H9 (cell line): ENCODE data around the gene CHN2. TPM values are rescaled to one million over a fixed set of nuclear protein-coding genes. Genes with fewer than 3 reads are reported as not detected.

Experiments used
- DNase-seq: peaks from one replicate; pipeline ENCODE4 v3.0.0-alpha.2; 2017
- H2AFZ ChIP-seq: one replicate; pipeline ENCODE4 v1.6.1; 2013; ENCODE audit warnings: mild to moderate bottlenecking, low read length, control low read depth, moderate library complexity
- H2AK5ac ChIP-seq: 2 replicates; pipeline ENCODE4 v1.6.1; 2013; ENCODE audit warnings: low read length, control low read depth, mixed read lengths; ENCODE audit not compliant: insufficient read length
- H2BK120ac ChIP-seq: one replicate; pipeline ENCODE4 v1.6.1; 2013; ENCODE audit warnings: low read depth, mild to moderate bottlenecking, low read length, control low read depth, inconsistent platforms; ENCODE audit not compliant: poor library complexity, severe bottlenecking
- H2BK12ac ChIP-seq: 2 replicates; pipeline ENCODE4 v1.6.1; 2013; ENCODE audit warnings: low read length, control low read depth, mixed read lengths, low read depth; ENCODE audit not compliant: insufficient read length
- H2BK15ac ChIP-seq: 2 replicates; pipeline ENCODE4 v1.6.1; 2013; ENCODE audit warnings: low read depth, low read length, control low read depth
- H2BK20ac ChIP-seq: one replicate; pipeline ENCODE4 v1.6.1; 2013; ENCODE audit warnings: low read depth, mild to moderate bottlenecking, low read length, control low read depth, inconsistent platforms; ENCODE audit not compliant: poor library complexity, severe bottlenecking
- H2BK5ac ChIP-seq: 2 replicates; pipeline ENCODE4 v1.6.1; 2013; ENCODE audit warnings: low read length, control low read depth, mixed read lengths; ENCODE audit not compliant: insufficient read length
- H3K14ac ChIP-seq: 2 replicates; pipeline ENCODE4 v1.6.1; 2013; ENCODE audit warnings: low read length, control low read depth; ENCODE audit not compliant: insufficient read depth
- H3K18ac ChIP-seq: 2 replicates; pipeline ENCODE4 v1.6.1; 2013; ENCODE audit warnings: low read depth, mild to moderate bottlenecking, mixed read lengths, low read length, control low read depth; ENCODE audit not compliant: insufficient read length
- H3K23ac ChIP-seq: 2 replicates; pipeline ENCODE4 v1.6.1; 2013; ENCODE audit warnings: low read length, control low read depth, mixed read lengths, low read depth; ENCODE audit not compliant: insufficient read length
- H3K23me2 ChIP-seq: 2 replicates; pipeline ENCODE4 v1.6.1; 2013; ENCODE audit warnings: low read depth, mild to moderate bottlenecking, mixed read lengths, low read length, control low read depth; ENCODE audit not compliant: insufficient read length, poor library complexity, severe bottlenecking
- H3K27ac ChIP-seq: 2 replicates; pipeline ENCODE4 v1.5.1; 2013; ENCODE audit warnings: low read length, control low read depth, mixed read lengths, low read depth; ENCODE audit not compliant: insufficient read length
- H3K27me3 ChIP-seq: 2 replicates; pipeline ENCODE4 v1.6.1; 2013; ENCODE audit warnings: low read length, control low read depth, inconsistent platforms; ENCODE audit not compliant: insufficient read depth
- H3K4ac ChIP-seq: 2 replicates; pipeline ENCODE4 v1.6.1; 2013; ENCODE audit warnings: low read depth, mild to moderate bottlenecking, control low read depth, inconsistent platforms, low read length, moderate library complexity
- H3K4me1 ChIP-seq: 2 replicates; pipeline ENCODE4 v1.6.1; 2013; ENCODE audit warnings: low read length, control low read depth, inconsistent platforms; ENCODE audit not compliant: insufficient read depth
- H3K4me2 ChIP-seq: 2 replicates; pipeline ENCODE4 v1.6.1; 2013; ENCODE audit warnings: low read length, control low read depth, mixed read lengths; ENCODE audit not compliant: insufficient read length, insufficient read depth
- H3K56ac ChIP-seq: 2 replicates; pipeline ENCODE4 v1.6.1; 2013; ENCODE audit warnings: low read depth, mild to moderate bottlenecking, mixed read lengths, low read length, control low read depth; ENCODE audit not compliant: insufficient read length
- H3K79me1 ChIP-seq: 2 replicates; pipeline ENCODE4 v1.6.1; 2013; ENCODE audit warnings: low read depth, mild to moderate bottlenecking, moderate library complexity, low read length, control low read depth, inconsistent platforms; ENCODE audit not compliant: insufficient read depth, poor library complexity, severe bottlenecking
- H3K79me2 ChIP-seq: 2 replicates; pipeline ENCODE4 v1.6.1; 2013; ENCODE audit warnings: low read length, control low read depth, inconsistent platforms; ENCODE audit not compliant: insufficient read depth
- H3K9ac ChIP-seq: 2 replicates; pipeline ENCODE4 v1.6.1; 2013; ENCODE audit warnings: low read length, control low read depth, mixed read lengths; ENCODE audit not compliant: insufficient read length; ENCODE audit errors: extremely low read depth
- H3K9me3 ChIP-seq: one replicate; pipeline ENCODE4 v1.6.1; 2013; ENCODE audit warnings: low read depth, low read length, inconsistent platforms; ENCODE audit not compliant: control insufficient read depth
- H3T11ph ChIP-seq: one replicate; pipeline ENCODE4 v1.6.1; 2013; ENCODE audit warnings: mild to moderate bottlenecking, low read length, control low read depth, inconsistent platforms
- H4K20me1 ChIP-seq: one replicate; pipeline ENCODE4 v1.6.1; 2013; ENCODE audit not compliant: control insufficient read depth, insufficient read length, insufficient read depth
- H4K5ac ChIP-seq: 2 replicates; pipeline ENCODE4 v1.6.1; 2013; ENCODE audit warnings: low read depth, mild to moderate bottlenecking, mixed read lengths, low read length, control low read depth; ENCODE audit not compliant: insufficient read length
- H4K8ac ChIP-seq: replicated peaks from 2 replicates; pipeline ENCODE4 v1.6.1; 2013; ENCODE audit warnings: low read length, control low read depth, mixed read lengths, low read depth; ENCODE audit not compliant: insufficient read length
- H4K91ac ChIP-seq: 2 replicates; pipeline ENCODE4 v1.6.1; 2013; ENCODE audit warnings: low read depth, mild to moderate bottlenecking, moderate library complexity, mixed read lengths, low read length, control low read depth; ENCODE audit not compliant: insufficient read length
- H3K27ac Mint-ChIP-seq, 3 experiments: 2 replicates in 2 of 3; 3 replicates in 1 of 3; pipeline ENCODE4 v1.8.0; 2020 to 2021; ENCODE audit warnings: mixed read lengths in 3 of 3, mild to moderate bottlenecking in 1 of 3, moderate library complexity in 1 of 3
- H3K27me3 Mint-ChIP-seq: 2 replicates; pipeline ENCODE4 v1.8.0; 2021; ENCODE audit warnings: low read depth, mild to moderate bottlenecking, moderate library complexity, mixed read lengths
- H3K36me3 Mint-ChIP-seq, 3 experiments: 2 replicates in 2 of 3; 3 replicates in 1 of 3; pipeline ENCODE4 v1.8.0; 2020 to 2021; ENCODE audit warnings: low read depth in 3 of 3, mixed read lengths in 3 of 3; ENCODE audit not compliant: insufficient read depth in 1 of 3
- H3K4me1 Mint-ChIP-seq, 2 experiments: 2 replicates each; pipeline ENCODE4 v1.8.0; 2020; ENCODE audit warnings: mixed read lengths in 2 of 2
- H3K4me3 Mint-ChIP-seq, 2 experiments: 2 replicates in 1 of 2; 3 replicates in 1 of 2; pipeline ENCODE4 v1.8.0; 2020 to 2021; ENCODE audit warnings: mild to moderate bottlenecking in 2 of 2, mixed read lengths in 2 of 2, moderate library complexity in 1 of 2
- H3K9me3 Mint-ChIP-seq, 2 experiments: 2 replicates in 1 of 2; 3 replicates in 1 of 2; pipeline ENCODE4 v1.8.0; 2020; ENCODE audit warnings: mild to moderate bottlenecking in 2 of 2, mixed read lengths in 2 of 2, moderate library complexity in 1 of 2
- WGBS: extraction: QIAGEN DNeasy Blood & Tissue Kit; methylation state at CpG from one replicate; pipeline ENCODE4 v1.1.7; 2013; ENCODE audit warnings: missing lambda C conversion rate, low lambda C conversion rate, mixed read lengths; ENCODE audit not compliant: insufficient read length; ENCODE audit errors: extremely low coverage; 5-methylcytosine and 5-hydroxymethylcytosine counted together
- total RNA-seq: library from RNA; stranded (reverse); gene quantifications from 2 replicates; pipeline ENCODE4 v1.2.1, GENCODE V29; 2021
- TF ChIP-seq, protein P1 (sequence below): fragments of 200-600 bp; sonication (generic); conservative IDR thresholded peaks from 3 replicates; pipeline ENCODE4 v1.8.0; 2021; ENCODE audit warnings: antibody characterized with exemption, mild to moderate bottlenecking

The CHN2 gene
- total RNA-seq, 1 experiment from 2014 or later, result 3.3 TPM

DNA sequence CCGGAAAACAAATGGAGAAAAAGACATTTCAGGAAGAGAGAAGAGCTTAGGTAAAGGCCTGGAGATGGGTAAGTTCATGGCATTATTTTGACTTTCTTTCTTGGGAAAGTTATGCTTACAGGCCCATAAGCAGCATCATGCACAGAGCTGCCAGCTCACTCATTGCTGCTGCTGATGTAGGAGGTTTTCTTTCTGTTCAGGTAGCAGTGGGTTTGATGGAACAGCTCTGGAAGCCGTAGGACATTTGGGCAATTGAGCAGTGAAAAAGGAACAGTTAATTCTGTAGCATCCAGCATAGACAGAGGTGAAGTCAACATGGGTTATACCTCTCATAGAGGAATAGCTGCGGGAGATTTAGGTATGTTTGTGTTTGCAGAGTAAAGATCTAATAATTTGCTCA, 3.3 kb downstream of the CHN2 start:
- Histone ChIP-seq H4K91ac (no peak overlapping the region), H3K4me1 (peaks cover 7% of the 10 kb centered on the region), H2BK15ac (no peak overlapping the region), H3K27ac (no peak overlapping the region), H3K27me3 (peaks cover 22% of the 10 kb centered on the region; the same call in 1 of the 2 replicates), H3K9ac (no peak overlapping the region), H2BK5ac (no peak overlapping the region), H3K23me2 (peaks cover 18% of the 10 kb centered on the region), H2BK120ac (no peak overlapping the region), H3T11ph (no peak overlapping the region), H3K23ac (no peak overlapping the region), H3K79me1 (no peaks in the 10 kb centered on the region), H3K18ac (no peak overlapping the region), H3K4ac (no peak overlapping the region), H2BK12ac (no peak overlapping the region), H3K79me2 (no peaks in the 10 kb centered on the region), H4K20me1 (no peaks in the 10 kb centered on the region), H2BK20ac (no peak overlapping the region), H2AK5ac (no peak overlapping the region), H3K4me2 (no peak overlapping the region), H3K9me3 (no peaks in the 10 kb centered on the region), H3K56ac (no peak overlapping the region), H3K14ac (no peak overlapping the region), H2AFZ (no peak overlapping the region), H4K8ac (no peak overlapping the region), H4K5ac (no peak overlapping the region)
- Mint-ChIP-seq H3K36me3 (no peaks in the 10 kb centered on the region), H3K4me3 (no peak overlapping the region), H3K27me3 (peaks cover 56% of the 10 kb centered on the region), H3K27ac (no peak overlapping the region), H3K4me1 (peaks cover 28 to 33% of the 10 kb centered on the region in 2 experiments), H3K9me3 (no peaks in the 10 kb centered on the region)
- no CpG with 5 or more reads among the region's 3 CpGs for WGBS
- no peak for DNase-seq
- TF ChIP-seq, protein P1, sequence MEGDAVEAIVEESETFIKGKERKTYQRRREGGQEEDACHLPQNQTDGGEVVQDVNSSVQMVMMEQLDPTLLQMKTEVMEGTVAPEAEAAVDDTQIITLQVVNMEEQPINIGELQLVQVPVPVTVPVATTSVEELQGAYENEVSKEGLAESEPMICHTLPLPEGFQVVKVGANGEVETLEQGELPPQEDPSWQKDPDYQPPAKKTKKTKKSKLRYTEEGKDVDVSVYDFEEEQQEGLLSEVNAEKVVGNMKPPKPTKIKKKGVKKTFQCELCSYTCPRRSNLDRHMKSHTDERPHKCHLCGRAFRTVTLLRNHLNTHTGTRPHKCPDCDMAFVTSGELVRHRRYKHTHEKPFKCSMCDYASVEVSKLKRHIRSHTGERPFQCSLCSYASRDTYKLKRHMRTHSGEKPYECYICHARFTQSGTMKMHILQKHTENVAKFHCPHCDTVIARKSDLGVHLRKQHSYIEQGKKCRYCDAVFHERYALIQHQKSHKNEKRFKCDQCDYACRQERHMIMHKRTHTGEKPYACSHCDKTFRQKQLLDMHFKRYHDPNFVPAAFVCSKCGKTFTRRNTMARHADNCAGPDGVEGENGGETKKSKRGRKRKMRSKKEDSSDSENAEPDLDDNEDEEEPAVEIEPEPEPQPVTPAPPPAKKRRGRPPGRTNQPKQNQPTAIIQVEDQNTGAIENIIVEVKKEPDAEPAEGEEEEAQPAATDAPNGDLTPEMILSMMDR, result no peak
